AG10803 (cell line): ENCODE results near the gene CAMSAP2.

Experiments
- DNase-seq: peaks from one replicate; pipeline ENCODE4 v3.0.0; 2010; ENCODE audit warnings: low read depth
- H3K4me3 ChIP-seq: 2 replicates; pipeline ENCODE4 v1.5.1; 2011; ENCODE audit warnings: mild to moderate bottlenecking, low read length, control low read depth
- TF ChIP-seq, protein P1 (sequence below): conservative IDR thresholded peaks from 2 replicates; pipeline ENCODE4 v1.5.1; 2011; ENCODE audit warnings: mild to moderate bottlenecking, low read length, control low read depth, inconsistent platforms

CAMSAP2 gene

DNA sequence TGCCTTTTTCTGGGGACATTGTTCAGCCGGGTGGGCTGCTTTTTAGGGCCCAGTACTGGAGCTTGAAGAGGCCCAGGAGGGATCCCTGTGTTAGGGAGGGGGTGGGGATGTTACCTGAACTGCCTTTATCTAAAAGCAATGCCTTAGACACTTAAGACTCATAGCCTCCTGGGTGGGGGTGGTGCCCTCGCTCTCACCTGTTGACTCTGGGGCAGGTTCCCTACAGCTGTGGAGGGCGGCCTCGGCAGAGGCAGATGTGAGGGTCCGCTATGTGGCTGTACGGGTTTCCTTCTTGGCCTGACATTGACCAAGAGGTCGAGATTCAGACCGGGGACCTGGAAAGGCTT lies 156.7 kb downstream of the CAMSAP2 start:
- TF ChIP-seq, protein P1, sequence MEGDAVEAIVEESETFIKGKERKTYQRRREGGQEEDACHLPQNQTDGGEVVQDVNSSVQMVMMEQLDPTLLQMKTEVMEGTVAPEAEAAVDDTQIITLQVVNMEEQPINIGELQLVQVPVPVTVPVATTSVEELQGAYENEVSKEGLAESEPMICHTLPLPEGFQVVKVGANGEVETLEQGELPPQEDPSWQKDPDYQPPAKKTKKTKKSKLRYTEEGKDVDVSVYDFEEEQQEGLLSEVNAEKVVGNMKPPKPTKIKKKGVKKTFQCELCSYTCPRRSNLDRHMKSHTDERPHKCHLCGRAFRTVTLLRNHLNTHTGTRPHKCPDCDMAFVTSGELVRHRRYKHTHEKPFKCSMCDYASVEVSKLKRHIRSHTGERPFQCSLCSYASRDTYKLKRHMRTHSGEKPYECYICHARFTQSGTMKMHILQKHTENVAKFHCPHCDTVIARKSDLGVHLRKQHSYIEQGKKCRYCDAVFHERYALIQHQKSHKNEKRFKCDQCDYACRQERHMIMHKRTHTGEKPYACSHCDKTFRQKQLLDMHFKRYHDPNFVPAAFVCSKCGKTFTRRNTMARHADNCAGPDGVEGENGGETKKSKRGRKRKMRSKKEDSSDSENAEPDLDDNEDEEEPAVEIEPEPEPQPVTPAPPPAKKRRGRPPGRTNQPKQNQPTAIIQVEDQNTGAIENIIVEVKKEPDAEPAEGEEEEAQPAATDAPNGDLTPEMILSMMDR = no peak
- H3K4me3 ChIP-seq = no peak overlapping the region
- no peak for DNase-seq

DNA sequence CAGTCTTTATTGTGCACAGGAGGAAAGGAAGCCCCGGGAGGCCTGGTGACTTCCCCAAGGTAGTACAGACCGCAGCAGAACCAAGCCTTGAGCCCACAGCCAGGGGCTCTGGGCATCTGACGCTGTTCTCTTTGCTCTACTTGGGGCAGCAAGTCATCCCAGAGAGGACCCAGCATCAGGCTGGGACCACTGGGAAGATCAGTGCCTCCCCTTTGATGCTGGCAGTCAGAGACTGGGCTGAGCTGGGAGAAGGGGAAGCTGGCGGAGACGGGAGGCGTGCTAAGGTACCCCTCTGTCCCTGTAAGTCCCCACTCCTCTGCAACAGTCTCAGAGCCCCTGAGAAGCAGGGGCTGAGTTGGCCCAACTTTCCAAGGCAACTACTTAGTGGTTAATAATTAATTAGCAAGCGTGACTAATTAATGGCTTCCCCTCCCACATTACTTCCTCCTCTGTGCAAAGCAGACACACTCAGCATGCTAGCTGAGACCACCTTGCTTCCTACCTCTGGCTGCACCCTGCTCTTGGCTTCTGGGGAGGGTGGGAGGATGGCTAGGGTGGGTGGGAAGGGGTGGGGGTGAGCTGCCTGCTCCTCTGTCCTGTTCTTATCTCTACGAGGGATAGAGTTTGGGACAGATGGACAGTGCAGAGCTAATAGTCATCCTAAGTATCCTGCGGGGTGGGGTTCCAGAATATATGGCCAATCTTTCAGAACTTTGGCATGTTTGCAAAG lies 157.3 kb downstream of the CAMSAP2 start:
- no peak overlapping the region for H3K4me3 ChIP-seq
- no peak for DNase-seq
- TF ChIP-seq, protein P1 = no peak

DNA sequence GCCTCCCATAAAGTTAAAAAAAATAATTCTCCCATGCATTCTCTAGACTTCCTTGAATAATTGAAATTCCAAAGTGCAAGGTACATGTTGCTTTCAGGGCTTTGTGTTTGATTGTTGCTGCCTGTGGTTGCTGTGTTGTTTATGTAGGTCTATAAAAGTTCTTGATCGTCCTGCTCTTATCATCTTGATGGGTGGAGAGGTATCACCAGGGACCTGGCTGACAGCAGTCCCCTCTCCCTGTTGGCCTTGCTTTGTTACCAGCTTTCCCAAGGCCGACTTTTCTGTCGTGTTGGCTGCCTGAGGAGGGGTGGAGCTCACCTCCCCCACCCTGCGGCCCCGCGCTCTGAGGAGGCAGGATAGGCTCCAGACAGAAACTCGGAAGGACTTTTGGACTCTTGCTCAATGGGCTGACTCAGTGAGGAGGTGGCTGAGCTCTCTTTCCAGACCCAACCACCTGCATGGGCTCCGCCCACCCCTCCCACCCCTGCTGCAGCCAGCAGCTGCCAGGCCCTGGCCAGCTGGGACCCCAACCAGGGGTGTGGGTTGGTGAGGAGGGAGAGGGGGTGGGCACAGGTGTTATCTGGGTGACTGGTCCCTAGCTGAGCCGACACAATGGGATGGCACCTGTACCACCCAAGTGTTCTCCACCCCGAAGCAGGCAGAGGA lies 158.0 kb downstream of the CAMSAP2 start:
- TF ChIP-seq, protein P1 = no peak
- DNase-seq = no peak
- H3K4me3 ChIP-seq = no peak overlapping the region

DNA sequence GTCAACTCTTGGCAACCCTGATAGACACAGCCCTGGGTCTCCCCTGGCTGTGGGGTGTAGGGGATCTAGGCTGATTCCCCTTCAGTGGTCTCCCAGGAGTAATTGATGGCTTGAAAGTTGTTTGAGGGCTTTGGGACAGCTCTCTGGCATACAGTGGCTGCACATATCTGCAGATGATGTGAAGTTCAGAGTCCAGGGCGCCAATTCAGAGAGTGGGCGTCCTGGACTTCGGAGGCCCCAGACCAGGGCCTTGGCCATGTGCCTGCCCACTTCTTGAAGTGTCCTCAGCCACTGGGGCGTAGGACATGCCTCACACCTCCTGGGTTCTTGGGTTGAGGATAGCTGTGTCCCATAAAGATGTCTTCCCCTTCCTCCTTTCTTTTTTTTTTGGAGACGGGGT lies 158.6 kb downstream of the CAMSAP2 start:
- no peak overlapping the region for H3K4me3 ChIP-seq
- no peak for DNase-seq
- TF ChIP-seq, protein P1 = no peak

DNA sequence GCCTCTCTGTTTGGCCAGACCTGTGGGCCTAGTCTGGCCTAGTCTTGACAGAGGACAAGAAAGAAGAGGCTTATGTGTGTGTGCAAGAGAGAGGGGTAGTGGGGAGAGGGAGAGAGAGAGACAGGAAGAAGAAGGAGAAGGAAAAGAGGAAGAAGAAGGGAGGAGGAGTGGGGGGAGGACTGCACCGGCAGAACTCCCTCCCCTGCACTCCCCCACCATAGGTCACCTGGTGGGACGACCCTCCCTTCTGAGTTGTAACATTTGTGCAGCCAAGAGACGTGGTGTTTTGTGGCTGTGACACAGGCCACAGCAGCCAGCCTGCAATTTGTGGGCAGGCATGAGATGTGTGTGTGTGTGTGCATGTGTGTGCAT lies 160.3 kb downstream of the CAMSAP2 start:
- TF ChIP-seq, protein P1 = no peak
- H3K4me3 ChIP-seq = no peak overlapping the region
- DNase-seq = no peak

DNA sequence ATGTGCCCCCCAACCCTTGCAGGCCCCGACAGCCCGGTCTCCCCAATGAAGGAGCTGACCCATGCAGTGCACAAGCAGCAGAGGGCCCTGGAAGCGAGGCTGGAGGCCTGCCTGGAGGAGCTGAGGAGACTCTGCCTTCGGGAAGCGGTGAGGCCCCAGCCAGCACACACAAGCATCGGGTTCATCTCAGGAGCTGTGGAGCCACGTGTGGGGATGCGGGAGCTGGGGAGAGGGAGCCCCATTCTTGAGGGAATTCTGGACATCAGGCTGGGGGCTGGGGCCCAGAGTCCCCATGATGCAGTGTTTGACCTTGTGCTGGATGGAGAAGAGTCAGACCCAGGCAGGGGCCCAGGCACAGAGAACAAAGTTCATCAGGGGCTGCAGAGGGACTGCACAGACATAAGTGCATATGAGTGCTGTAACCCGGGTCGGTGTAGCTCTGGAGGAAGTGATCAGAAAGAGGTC lies 160.8 kb downstream of the CAMSAP2 start:
- TF ChIP-seq, protein P1 = no peak
- no peak overlapping the region for H3K4me3 ChIP-seq
- DNase-seq = no peak
